ENCODE data around the gene IL17A. TPM values are rescaled to one million over a fixed set of nuclear protein-coding genes. Genes with fewer than 3 reads are reported as not detected.
A peak's percentile ranks its signal among the peaks of the same experiment; 100 is the strongest.

The IL17A gene
- polyA plus RNA-seq, 1 experiment: not detected

DNA sequence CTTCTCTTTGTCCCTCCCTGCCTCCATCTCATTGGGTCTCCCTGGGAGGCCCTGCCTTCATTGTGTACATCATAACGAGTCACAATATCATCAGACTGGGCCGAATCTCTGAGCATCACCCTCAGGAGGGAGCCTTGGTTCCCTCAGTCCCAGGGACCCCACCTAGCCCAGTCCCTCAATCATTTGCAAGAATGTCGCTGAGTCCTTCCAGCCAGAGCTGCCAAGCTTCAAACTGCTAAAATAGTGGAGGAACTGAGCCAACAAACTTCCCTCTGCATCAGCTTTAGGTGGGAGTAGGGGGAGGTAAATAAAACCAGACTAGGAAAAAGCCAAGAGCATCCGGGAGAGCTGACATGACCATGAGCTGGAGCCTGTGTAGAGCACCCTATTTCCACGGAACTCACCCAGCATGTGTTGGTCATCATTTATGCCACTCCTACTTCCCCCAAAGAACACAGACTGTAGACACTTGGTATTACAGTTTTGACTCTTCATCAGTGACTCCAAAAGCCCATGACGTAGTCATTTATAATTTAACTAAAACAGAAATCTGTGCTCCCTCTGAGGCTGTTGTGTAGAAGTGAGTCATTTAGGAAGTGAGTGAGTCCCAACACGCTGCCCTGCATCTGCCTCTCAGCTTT, 28.8 kb upstream of the IL17A start:
- Histone ChIP-seq H3K27ac (ENCODE audit: low read depth, low read length) (no peak overlapping the region), H3K4me3 (ENCODE audit: low read depth, low read length) (no peak overlapping the region), H3K9me3 (ENCODE audit: control insufficient read depth, insufficient read depth, low read length) (no peaks in the 10 kb centered on the region), H3K27me3 (ENCODE audit: control insufficient read depth, insufficient read depth, low read length) (no peaks in the 10 kb centered on the region)
- CTCF ChIA-PET: interaction anchor here (0.6 to 1.8 kb wide), 3 partner anchors 105 to 106 kb away, joined by 3 to 8 read pairs (median 7); no protein-coding TSS in a partner anchor
- POLR2A ChIA-PET: no interaction called here
- DNase-seq (ENCODE audit: low read depth, low spot score): no peak
- TF ChIP-seq, protein P1, sequence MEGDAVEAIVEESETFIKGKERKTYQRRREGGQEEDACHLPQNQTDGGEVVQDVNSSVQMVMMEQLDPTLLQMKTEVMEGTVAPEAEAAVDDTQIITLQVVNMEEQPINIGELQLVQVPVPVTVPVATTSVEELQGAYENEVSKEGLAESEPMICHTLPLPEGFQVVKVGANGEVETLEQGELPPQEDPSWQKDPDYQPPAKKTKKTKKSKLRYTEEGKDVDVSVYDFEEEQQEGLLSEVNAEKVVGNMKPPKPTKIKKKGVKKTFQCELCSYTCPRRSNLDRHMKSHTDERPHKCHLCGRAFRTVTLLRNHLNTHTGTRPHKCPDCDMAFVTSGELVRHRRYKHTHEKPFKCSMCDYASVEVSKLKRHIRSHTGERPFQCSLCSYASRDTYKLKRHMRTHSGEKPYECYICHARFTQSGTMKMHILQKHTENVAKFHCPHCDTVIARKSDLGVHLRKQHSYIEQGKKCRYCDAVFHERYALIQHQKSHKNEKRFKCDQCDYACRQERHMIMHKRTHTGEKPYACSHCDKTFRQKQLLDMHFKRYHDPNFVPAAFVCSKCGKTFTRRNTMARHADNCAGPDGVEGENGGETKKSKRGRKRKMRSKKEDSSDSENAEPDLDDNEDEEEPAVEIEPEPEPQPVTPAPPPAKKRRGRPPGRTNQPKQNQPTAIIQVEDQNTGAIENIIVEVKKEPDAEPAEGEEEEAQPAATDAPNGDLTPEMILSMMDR (IDR thresholded peaks at IDR 0.05; ENCODE audit: low read depth, low read length): no peak

DNA sequence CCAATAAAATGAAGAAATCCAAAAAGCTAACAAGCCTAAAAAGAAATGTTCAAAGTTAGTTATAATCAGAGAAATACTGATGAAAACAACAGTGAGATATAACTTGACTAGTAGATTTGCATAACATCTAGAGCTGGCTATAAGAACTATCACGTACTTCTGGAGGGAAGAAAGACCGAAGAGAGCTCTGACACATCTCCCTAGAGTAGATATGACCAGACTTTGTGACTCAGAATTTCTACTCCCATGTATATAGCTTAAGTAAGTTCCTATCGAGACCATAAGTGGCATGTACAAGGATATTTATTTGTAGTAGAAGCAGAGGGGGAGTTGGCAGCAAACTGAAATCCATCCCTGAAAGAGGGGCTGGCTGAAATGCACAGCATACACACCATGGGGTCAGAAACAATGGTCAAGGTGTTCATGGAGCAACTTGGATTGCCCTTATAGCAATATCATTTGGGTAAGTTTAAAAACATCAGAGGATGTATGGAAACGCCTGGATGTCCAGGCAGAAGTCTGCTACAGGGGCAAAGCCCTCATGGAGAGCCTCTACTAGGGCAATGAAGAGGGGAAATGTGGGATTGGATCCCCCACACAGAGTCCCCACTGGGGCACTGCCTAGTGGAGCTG, 25.6 kb upstream of the IL17A start:
- ChIA-PET CTCF (interaction anchor here (0.7 to 4.8 kb wide), 3 partner anchors 103 to 240 kb away, joined by 3 to 23 read pairs (median 3); no protein-coding TSS in a partner anchor), POLR2A (no interaction called here)
- Histone ChIP-seq H3K9me3 (ENCODE audit: control insufficient read depth, insufficient read depth, low read length) (no peaks in the 10 kb centered on the region), H3K27ac (ENCODE audit: low read depth, low read length) (no peak overlapping the region), H3K27me3 (ENCODE audit: control insufficient read depth, insufficient read depth, low read length) (no peaks in the 10 kb centered on the region), H3K4me3 (ENCODE audit: low read depth, low read length) (no peak overlapping the region)
- DNase-seq (ENCODE audit: low read depth, low spot score): no peak
- TF ChIP-seq, protein P1 (IDR thresholded peaks at IDR 0.05; ENCODE audit: low read depth, low read length): no peak

DNA sequence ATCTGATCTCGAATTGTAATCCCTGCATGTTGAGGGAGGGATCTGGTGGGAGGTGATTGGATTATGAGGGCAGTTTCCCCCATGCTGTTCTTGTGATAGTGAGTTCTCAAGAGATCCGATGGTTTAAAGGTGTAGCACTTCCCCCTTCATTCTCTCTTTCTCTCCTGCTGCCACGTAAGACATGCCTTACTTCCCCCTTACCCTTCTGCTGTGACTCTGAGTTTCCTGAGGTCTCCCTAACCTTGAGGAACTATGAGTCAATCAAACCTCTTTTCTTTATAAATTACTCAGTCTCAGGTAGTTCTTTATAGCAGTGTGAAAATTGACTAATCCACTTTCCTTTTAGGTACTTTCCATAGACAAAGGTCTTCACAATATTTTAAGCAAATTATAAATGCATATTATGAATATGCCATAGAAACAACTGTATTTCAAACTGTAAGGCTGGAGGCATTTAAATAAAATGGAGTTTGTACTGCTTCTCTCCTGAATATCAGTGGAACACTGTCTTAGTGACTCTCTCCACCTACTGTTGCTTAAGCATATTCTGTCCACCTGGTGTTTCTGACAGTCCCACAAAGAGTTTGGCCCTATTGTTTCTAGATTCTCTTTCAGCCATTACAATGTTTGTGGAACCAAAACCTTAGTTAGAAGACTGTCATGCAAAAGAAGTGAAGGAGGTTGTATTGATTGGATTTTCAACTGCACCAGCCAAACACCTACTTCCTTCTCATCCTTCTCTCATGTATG, 24.3 kb upstream of the IL17A start:
- ChIA-PET POLR2A (no interaction called here), CTCF (interaction anchor here (0.8 to 5.4 kb wide), 4 partner anchors 10 to 238 kb away, joined by 3 to 117 read pairs (median 13); no protein-coding TSS in a partner anchor)
- TF ChIP-seq, protein P1 (IDR thresholded peaks at IDR 0.05; ENCODE audit: low read depth, low read length): no peak
- no peaks in the 10 kb centered on the region for H3K27me3 ChIP-seq (ENCODE audit: control insufficient read depth, insufficient read depth, low read length)
- H3K4me3 ChIP-seq (ENCODE audit: low read depth, low read length): no peak overlapping the region
- H3K27ac ChIP-seq (ENCODE audit: low read depth, low read length): no peak overlapping the region
- no peak for DNase-seq (ENCODE audit: low read depth, low spot score)
- H3K9me3 ChIP-seq (ENCODE audit: control insufficient read depth, insufficient read depth, low read length): no peaks in the 10 kb centered on the region

DNA sequence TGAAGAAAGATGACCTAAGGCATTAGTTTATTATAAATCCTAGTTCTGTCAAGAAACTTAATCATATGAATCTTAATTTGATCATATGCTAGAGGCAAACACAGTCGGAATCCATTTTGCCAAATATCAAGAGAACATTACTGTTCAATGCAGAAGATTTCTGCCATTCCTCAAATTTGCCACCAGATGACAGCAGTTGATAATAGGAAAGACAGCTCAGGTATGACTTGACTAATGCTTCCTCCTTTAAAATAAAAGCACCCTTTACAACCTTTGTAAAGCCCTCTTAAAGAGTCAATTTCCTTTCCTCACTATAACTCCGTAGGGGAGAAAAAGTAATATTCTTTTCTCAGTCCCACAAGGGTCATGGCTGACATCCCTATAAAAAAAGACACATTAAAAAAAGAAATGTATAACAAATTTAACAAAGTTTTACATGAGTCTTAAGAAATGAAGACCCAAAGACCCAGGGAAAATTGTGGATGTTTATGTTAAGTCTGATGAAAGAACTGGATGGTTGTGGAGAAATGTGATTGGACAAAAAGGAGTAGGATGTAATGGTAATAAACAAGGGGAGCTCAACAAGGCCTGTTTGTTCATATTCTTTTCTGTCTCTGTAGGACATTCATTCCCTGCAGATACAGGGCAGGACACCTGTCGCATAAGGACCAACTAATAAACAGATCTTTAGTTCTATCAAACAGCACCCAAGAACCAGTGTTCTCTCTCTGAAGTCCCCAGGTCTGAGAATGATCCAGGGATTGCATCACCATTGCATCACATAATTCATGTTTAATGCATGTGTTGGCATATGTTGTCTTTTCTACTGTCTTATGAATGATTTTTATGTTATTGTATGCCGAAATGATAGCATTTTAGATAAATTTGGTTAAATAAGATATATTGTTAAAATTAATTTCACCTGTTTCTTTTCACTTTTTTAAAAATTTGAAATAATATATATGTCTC, 23.0 kb upstream of the IL17A start:
- TF ChIP-seq, protein P1 (IDR thresholded peaks at IDR 0.05; ENCODE audit: low read depth, low read length): peak; percentile 81
- POLR2A ChIA-PET: interaction anchor here (0.7 kb wide), 1 partner anchor 239 kb away, joined by 3 read pairs; no protein-coding TSS in a partner anchor

More for the DNA sequence above, 23.0 kb upstream of the IL17A start:
- Histone ChIP-seq H3K4me3 (ENCODE audit: low read depth, low read length) (no peak overlapping the region), H3K9me3 (ENCODE audit: control insufficient read depth, insufficient read depth, low read length) (no peaks in the 10 kb centered on the region), H3K27ac (ENCODE audit: low read depth, low read length) (no peak overlapping the region), H3K27me3 (ENCODE audit: control insufficient read depth, insufficient read depth, low read length) (no peaks in the 10 kb centered on the region)
- CTCF ChIA-PET: interaction anchor here (0.6 to 5.4 kb wide), 5 partner anchors 8 to 237 kb away, joined by 3 to 117 read pairs (median 3); no protein-coding TSS in a partner anchor
- peak; percentile 1 for DNase-seq (ENCODE audit: low read depth, low spot score)

All from AG04450 (cell line).